ENCODE data around the gene SPAG9. TPM values are rescaled to one million over a fixed set of nuclear protein-coding genes. Genes with fewer than 3 reads are reported as not detected.

SPAG9 gene
- total RNA-seq, 3 donors from 2014 or later: 112 to 178 (median 128) TPM

- Histone ChIP-seq H3K27me3 (no peaks in the 10 kb centered on the region), H3K9me3 (no peaks in the 10 kb centered on the region), H3K27ac (no peak overlapping the region), H3K36me3 (no peaks in the 10 kb centered on the region), H3K4me3 (no peak overlapping the region), H3K4me1 (no peaks in the 10 kb centered on the region)
- DNase-seq (ENCODE audit: low spot score in 2 of 2): no peak
- TF ChIP-seq, protein P1, sequence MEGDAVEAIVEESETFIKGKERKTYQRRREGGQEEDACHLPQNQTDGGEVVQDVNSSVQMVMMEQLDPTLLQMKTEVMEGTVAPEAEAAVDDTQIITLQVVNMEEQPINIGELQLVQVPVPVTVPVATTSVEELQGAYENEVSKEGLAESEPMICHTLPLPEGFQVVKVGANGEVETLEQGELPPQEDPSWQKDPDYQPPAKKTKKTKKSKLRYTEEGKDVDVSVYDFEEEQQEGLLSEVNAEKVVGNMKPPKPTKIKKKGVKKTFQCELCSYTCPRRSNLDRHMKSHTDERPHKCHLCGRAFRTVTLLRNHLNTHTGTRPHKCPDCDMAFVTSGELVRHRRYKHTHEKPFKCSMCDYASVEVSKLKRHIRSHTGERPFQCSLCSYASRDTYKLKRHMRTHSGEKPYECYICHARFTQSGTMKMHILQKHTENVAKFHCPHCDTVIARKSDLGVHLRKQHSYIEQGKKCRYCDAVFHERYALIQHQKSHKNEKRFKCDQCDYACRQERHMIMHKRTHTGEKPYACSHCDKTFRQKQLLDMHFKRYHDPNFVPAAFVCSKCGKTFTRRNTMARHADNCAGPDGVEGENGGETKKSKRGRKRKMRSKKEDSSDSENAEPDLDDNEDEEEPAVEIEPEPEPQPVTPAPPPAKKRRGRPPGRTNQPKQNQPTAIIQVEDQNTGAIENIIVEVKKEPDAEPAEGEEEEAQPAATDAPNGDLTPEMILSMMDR (IDR thresholded peaks at IDR 0.05): no peak
- no peak for TF ChIP-seq POLR2AphosphoS5 (IDR thresholded peaks at IDR 0.05)
- no peak for TF ChIP-seq POLR2A (IDR thresholded peaks at IDR 0.05)
- intact Hi-C loops (cut with DNase I; ENCODE audit: low total_unique reads): no loop called here
Observed at GRCh38 chr17:50957600-50958575, 162.8 kb downstream of the SPAG9 start.

- no peak overlapping the region for H3K4me3 ChIP-seq
- H3K27me3 ChIP-seq: no peaks in the 10 kb centered on the region
- H3K4me1 ChIP-seq: no peaks in the 10 kb centered on the region
- H3K9me3 ChIP-seq: no peaks in the 10 kb centered on the region
- intact Hi-C loops (cut with DNase I; ENCODE audit: low total_unique reads): no loop called here
- DNase-seq (ENCODE audit: low spot score in 2 of 2): peak in 1 of 2 donors; percentile 72
- H3K36me3 ChIP-seq: no peaks in the 10 kb centered on the region
- peak overlapping the region in 1 of 2 donors; percentile 44 for H3K27ac ChIP-seq
- TF ChIP-seq POLR2A (IDR thresholded peaks at IDR 0.05) (no peak), POLR2AphosphoS5 (IDR thresholded peaks at IDR 0.05) (peak in 1 of 3 donors; percentile 42)
- TF ChIP-seq, protein P1 (IDR thresholded peaks at IDR 0.05): peak; percentile 19 to 79 (median 70)
Observed at GRCh38 chr17:50956750-50957523, 163.7 kb downstream of the SPAG9 start.

GRCh38 chr17:50956409-50956749 is 164.3 kb downstream of the SPAG9 start:
- Histone ChIP-seq H3K4me1 (no peaks in the 10 kb centered on the region), H3K4me3 (no peak overlapping the region), H3K9me3 (no peaks in the 10 kb centered on the region), H3K27me3 (no peaks in the 10 kb centered on the region), H3K36me3 (no peaks in the 10 kb centered on the region), H3K27ac (peak overlapping the region in 1 of 2 donors; percentile 44)
- intact Hi-C loops (cut with DNase I; ENCODE audit: low total_unique reads): no loop called here
- DNase-seq (ENCODE audit: low spot score in 2 of 2): no peak
- TF ChIP-seq, protein P1 (IDR thresholded peaks at IDR 0.05): no peak
- TF ChIP-seq POLR2A (IDR thresholded peaks at IDR 0.05) (no peak), POLR2AphosphoS5 (IDR thresholded peaks at IDR 0.05) (no peak)

DNA sequence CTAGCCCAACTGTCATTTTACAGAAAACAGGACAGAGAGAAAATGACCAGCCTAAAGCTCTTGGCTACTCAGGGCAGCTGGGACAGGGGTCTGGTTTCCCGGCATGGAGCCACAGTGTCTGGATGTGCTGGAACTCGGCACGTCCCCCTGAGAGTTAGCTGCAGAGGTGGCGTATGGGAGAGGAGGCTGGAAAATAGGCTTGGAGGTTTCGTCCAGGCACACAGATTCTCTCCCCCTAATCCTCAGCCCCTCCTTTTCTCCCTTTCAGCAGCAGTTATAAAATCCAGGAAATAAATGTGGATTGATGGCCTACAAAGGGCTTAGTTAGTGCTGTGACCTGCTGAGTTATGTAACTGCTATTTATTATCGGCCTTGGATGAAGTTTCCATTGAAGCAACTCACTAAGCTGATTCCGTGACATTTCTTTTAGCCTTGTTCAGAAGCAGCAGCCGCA is 165.0 kb downstream of the SPAG9 start:
- DNase-seq (ENCODE audit: low spot score in 2 of 2): no peak
- Histone ChIP-seq H3K27ac (peak overlapping the region; percentile 19 to 76), H3K4me3 (no peak overlapping the region), H3K4me1 (peaks cover 0 to under 1% of the 10 kb centered on the region in 2 donors), H3K36me3 (no peaks in the 10 kb centered on the region), H3K9me3 (no peaks in the 10 kb centered on the region), H3K27me3 (no peaks in the 10 kb centered on the region)
- intact Hi-C loops (cut with DNase I; ENCODE audit: low total_unique reads): no loop called here
- TF ChIP-seq POLR2A (IDR thresholded peaks at IDR 0.05) (no peak), POLR2AphosphoS5 (IDR thresholded peaks at IDR 0.05) (no peak)
- TF ChIP-seq, protein P1 (IDR thresholded peaks at IDR 0.05): no peak

Data from breast epithelium (tissue), 4 donors.